Transverse colon (tissue), 4 donors: ENCODE data around the gene NHS.

Source experiments
- CTCF ChIP-seq, 5 experiments: fragments of 200-600 bp in 3 of 5; fragments of 450-650 bp in 2 of 5; sonication (generic) in 3 of 5; IDR thresholded peaks; 1 replicate in 2 of 5; 2 replicates in 3 of 5; pipeline ENCODE4 v1.5.1; 2016 to 2017; ENCODE audit warnings: antibody characterized with exemption in 5 of 5, inconsistent platforms in 3 of 5, mild to moderate bottlenecking in 2 of 5, moderate library complexity in 1 of 5
- EP300 ChIP-seq: sonication (generic); formaldehyde crosslinking; IDR thresholded peaks from one replicate; pipeline ENCODE4 v1.6.1; 2017; ENCODE audit warnings: antibody characterized with exemption, low read depth
- POLR2A ChIP-seq: fragments of 450-650 bp; IDR thresholded peaks from one replicate; pipeline ENCODE4 v1.6.1; 2016; ENCODE audit warnings: antibody characterized with exemption, mild to moderate bottlenecking, moderate library complexity
- POLR2AphosphoS5 ChIP-seq, 3 donors: sonication (generic); formaldehyde crosslinking; IDR thresholded peaks; one replicate each; pipeline ENCODE4 v1.6.1; 2016; ENCODE audit warnings: antibody characterized with exemption in 3 of 3

DNA sequence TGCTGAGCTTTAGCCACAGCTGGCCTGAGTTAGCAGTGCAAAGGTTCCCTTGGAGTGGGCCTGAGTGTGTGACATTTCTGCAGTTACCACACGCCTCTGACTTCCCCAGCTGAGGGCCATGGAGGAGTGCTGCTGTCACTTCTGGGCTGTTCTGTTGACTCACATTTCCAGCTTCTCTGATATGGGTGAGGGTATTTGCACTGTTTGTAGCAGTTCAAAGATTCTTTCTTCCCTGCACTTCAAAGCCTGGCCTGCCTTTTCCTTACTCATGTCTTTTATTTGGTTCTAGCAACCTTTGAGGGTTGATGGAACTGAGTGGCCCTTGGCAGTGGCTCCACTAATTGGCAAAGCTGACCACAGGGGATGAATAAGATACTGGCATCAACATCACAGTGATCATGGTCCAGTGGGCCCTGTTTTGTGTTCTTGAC lies 335.9 kb downstream of the NHS start:
- no peak for TF ChIP-seq CTCF (IDR thresholded peaks at IDR 0.05)
- no peak for TF ChIP-seq POLR2AphosphoS5 (IDR thresholded peaks at IDR 0.05)
- TF ChIP-seq EP300: no peak
- TF ChIP-seq POLR2A: no peak
